Activated T-cell treated with anti-CD3 and anti-CD28 coated beads, Interleukin-2, amount 50 U/mL, for 72 hours (primary cell): ENCODE measurements around the gene PPP4R1. TPM values are rescaled to one million over a fixed set of nuclear protein-coding genes. Genes with fewer than 3 reads are reported as not detected.
"Not testable (repeated sequence)": the region's sequence is repeated elsewhere in the genome, so short reads cannot be mapped to it uniquely, and the experiment has no call there.

ENCODE experiments used
- ATAC-seq, 2 donors: fragments of 150-1000 bp; cut with Tn5 transposase; replicated peaks in 1 of 2; 2 replicates each; pipeline ENCODE4 v1.10.0; 2021; ENCODE audit warnings: moderate library complexity in 2 of 2, mild to moderate bottlenecking in 1 of 2
- DNase-seq, 2 donors: peaks; one replicate each; pipeline ENCODE4 v3.0.0; 2021 to 2022; ENCODE audit warnings: mixed read lengths in 1 of 2
- H3K27ac Mint-ChIP-seq: one replicate; pipeline ENCODE4 v1.8.0; 2022; ENCODE audit warnings: mild to moderate bottlenecking, moderate library complexity, mixed read lengths
- H3K27me3 Mint-ChIP-seq: one replicate; pipeline ENCODE4 v1.8.0; 2022; ENCODE audit warnings: low read depth, mixed read lengths
- H3K36me3 Mint-ChIP-seq, 2 donors: one replicate each; pipeline ENCODE4 v1.8.0; 2022; ENCODE audit warnings: mixed read lengths in 2 of 2, mild to moderate bottlenecking in 1 of 2; ENCODE audit not compliant: insufficient read depth in 2 of 2
- H3K4me1 Mint-ChIP-seq: one replicate; pipeline ENCODE4 v1.8.0; 2022; ENCODE audit warnings: low read depth, mixed read lengths
- H3K4me3 Mint-ChIP-seq, 2 donors: one replicate each; pipeline ENCODE4 v1.8.0; 2022; ENCODE audit warnings: mild to moderate bottlenecking in 2 of 2, mixed read lengths in 2 of 2, moderate library complexity in 2 of 2
- H3K9me3 Mint-ChIP-seq, 2 donors: one replicate each; pipeline ENCODE4 v1.8.0; 2022; ENCODE audit warnings: mixed read lengths in 2 of 2
- total RNA-seq, 2 donors: library from RNA; stranded (reverse); gene quantifications; one replicate each; pipeline ENCODE4 v1.2.3, GENCODE V29; 2022

PPP4R1 gene
- total RNA-seq, 2 donors from 2014 or later = 17.5 to 23.7 TPM

GRCh38 chr18:9619056-9619455 is 4.7 kb upstream of the PPP4R1 start:
- no peaks in the 10 kb centered on the region for H3K36me3 Mint-ChIP-seq
- peaks cover 26% of the 10 kb centered on the region for H3K4me1 Mint-ChIP-seq
- no peak overlapping the region for H3K4me3 Mint-ChIP-seq
- H3K9me3 Mint-ChIP-seq = no peaks in the 10 kb centered on the region
- ATAC-seq (no peak), DNase-seq (no peak)
- H3K27me3 Mint-ChIP-seq = no peaks in the 10 kb centered on the region
- H3K27ac Mint-ChIP-seq = no peak overlapping the region

DNA sequence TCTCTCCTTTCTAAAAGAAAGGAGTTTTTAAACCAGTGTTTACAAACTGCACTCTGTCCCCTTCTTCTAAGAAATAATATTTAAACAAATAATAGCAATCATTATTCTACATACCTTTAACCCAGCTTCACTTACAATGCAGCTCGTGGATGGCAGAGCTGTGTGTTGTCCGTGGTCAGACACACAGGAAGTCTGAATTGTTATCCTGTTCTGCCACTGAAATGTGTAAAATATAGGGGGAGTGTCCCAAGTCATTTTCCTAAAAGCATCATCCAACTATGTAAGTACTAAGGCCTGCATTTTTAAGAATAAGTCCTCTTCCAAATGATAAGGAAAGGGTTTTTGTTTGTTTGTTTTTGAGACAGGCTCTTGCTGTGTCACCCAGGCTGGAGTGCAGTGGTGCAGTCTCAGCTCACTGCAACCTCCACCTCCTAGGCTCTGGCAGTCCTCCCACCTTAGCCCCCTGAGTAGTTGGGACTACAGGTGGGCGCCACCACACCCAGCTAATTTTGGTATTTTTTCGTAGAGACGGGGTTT is 2.7 kb upstream of the PPP4R1 start:
- DNase-seq (no peak), ATAC-seq (no peak)
- Mint-ChIP-seq H3K9me3 (no peaks in the 10 kb centered on the region), H3K4me3 (no peak overlapping the region), H3K36me3 (peaks cover 0 to 2% of the 10 kb centered on the region in 2 donors), H3K4me1 (peaks cover 42% of the 10 kb centered on the region), H3K27ac (no peak overlapping the region), H3K27me3 (no peaks in the 10 kb centered on the region)

DNA sequence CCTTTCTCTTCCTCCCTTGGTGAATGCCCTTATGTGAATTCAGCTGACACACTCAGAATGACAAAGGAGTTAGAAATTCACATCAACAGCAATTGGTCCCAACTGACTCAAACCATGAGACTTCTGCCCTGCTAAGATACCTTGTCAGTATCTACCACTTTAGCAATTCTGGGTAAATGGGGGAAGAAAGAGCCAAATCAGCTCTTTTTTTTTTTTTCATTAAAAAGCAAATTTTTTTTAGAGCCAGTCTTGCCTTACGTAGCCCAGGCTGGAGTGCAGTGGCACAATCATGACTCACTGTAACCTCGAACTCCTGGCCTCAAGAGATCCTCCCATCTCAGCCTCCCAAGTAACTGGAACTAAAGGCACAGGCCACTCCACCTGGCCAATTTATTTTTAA is 1.7 kb upstream of the PPP4R1 start:
- ATAC-seq (no peak), DNase-seq (no peak)
- peaks cover 1 to 4% of the 10 kb centered on the region in 2 donors for H3K36me3 Mint-ChIP-seq
- H3K27ac Mint-ChIP-seq = peak overlapping the region; percentile 45
- H3K4me1 Mint-ChIP-seq = peaks cover 49% of the 10 kb centered on the region
- peak overlapping the region in 1 of 2 donors; percentile 76 for H3K4me3 Mint-ChIP-seq
- H3K9me3 Mint-ChIP-seq = no peaks in the 10 kb centered on the region
- no peaks in the 10 kb centered on the region for H3K27me3 Mint-ChIP-seq

DNA sequence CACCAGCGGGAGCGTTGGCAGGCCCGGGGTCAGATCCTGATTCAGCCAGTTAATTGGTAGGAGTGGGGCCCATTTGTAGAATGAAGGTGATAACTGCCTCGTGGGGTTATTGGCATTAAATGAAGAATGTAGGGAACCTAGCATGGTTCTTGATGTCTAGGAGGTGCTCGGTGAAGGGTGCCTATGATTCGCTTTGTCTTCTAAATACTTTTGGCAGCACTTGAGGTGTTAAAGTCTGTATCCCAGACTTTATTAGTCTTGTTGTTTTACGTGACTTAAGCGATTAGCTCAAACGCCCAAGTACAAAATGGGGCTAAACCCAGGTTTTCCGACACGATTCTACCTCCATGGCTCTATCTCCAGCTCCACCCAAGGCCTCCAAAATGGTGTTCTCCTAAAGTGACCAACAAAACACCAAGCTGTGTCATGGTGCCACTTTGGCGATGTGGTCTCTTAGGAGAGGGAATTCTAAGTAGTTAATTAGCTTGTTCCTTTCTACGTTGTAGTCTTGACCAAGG is 980 bp upstream of the PPP4R1 start:
- DNase-seq (no peak), ATAC-seq (no peak)
- Mint-ChIP-seq H3K36me3 (peaks cover 4% of the 10 kb centered on the region in 2 donors), H3K27ac (peak overlapping the region; percentile 45), H3K4me1 (peaks cover 49% of the 10 kb centered on the region), H3K4me3 (peak overlapping the region; percentile 67 to 76), H3K27me3 (no peaks in the 10 kb centered on the region), H3K9me3 (no peaks in the 10 kb centered on the region)

DNA sequence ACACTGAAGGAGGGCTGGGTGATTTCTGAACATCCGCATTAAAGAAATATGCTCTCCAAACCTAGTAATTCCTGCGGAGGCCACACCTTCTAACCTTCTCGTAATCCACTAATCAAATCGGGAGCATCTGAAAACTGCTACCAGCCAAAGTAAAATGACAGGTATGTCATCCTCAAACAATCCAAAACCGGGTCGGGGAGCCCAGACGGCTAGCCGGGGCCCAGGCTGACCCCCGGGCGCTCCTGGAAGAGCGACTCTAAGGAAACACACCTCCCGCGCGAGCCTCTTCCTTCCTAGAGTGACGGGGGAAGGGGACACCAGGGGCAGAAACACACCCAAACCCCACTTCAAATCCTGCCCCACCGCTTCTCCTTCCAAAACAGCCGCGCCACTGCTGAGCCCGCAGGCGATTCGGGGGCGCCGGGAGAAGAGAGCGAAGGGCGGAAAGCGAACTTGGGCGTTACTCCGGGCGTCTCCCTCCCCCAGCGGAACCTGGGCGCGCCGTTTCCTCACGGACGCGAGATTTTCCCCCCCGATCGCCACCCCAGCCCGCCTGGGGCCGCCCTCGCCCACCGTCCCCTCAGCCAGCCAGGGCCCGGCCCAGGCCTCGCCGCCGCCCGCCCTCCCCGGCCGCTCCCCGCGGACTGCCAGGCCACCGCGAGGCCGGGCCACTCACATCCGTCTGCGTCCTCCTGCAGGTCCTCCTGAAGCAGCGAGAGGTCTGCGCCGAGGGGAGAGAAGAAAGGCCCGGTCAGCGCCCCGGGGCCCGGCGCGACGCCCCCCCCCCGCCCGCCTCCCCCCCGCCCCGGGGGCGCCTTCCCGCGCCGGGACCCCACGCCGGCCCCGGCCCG is 584 bp downstream of the PPP4R1 start:
- Mint-ChIP-seq H3K4me3 (peak overlapping the region; percentile 96 to 97), H3K4me1 (peaks cover 47% of the 10 kb centered on the region), H3K27ac (peak overlapping the region; percentile 95), H3K36me3 (peaks cover 4% of the 10 kb centered on the region in 2 donors), H3K27me3 (no peaks in the 10 kb centered on the region), H3K9me3 (no peaks in the 10 kb centered on the region)
- peak; percentile 53 to 54 for ATAC-seq
- peak; percentile 50 to 61 for DNase-seq

DNA sequence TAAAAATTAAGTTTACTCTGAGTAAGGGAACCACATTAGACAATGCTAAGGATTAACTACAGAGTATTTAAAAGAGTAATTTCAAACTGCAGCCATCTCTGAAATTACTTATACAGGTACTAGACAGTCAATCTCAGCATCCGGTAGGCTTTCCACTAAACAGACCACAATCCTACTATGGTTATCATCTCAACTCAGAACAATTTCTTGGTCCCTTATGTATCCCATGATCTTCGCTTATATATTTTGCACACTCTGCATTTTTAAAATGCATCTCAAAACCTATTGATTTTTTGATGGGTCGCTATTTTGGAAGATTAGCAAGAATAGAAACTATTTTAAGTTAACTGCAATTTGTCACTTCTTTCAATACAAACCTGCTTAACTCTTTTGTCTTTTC is 1.4 kb downstream of the PPP4R1 start:
- peaks cover 55% of the 10 kb centered on the region for H3K4me1 Mint-ChIP-seq
- DNase-seq (no peak), ATAC-seq (peak; percentile 21 to 59)

DNA sequence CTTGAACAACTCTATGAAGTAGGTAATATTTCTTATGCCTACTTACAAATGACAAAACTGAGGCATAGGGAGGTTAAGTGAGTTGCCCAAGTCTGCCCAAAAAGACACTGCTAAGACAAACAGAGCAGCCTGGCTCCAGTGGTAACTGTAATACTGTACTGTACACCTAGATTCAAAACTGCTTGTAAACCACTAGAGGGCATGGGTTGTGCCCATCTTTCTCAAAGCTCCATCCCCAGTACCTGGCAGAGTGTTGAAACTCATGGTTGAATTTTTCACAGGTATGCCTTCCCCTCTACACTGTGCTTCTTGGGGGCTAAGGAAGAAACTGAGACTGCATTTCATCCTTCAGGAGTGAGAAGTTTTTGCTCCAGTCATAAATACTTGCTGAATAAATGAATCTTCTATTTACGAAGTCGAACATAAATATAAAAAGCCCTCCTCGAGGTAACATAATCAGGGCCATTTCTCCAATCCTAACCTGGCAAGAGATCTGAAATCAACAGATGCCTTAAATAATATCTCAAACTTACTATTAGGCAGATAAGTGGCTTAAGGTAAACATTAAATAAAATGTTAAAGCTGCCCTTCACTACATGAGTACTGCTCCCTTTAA is 2.0 kb downstream of the PPP4R1 start:
- ATAC-seq (peak; percentile 44 to 52), DNase-seq (peak in 1 of 2 donors; percentile 21)
- H3K27ac Mint-ChIP-seq = no peak overlapping the region
- peaks cover 4% of the 10 kb centered on the region in 2 donors for H3K36me3 Mint-ChIP-seq
- H3K27me3 Mint-ChIP-seq = no peaks in the 10 kb centered on the region
- peak overlapping the region in 1 of 2 donors; percentile 97 for H3K4me3 Mint-ChIP-seq
- H3K4me1 Mint-ChIP-seq = peaks cover 58% of the 10 kb centered on the region
- no peaks in the 10 kb centered on the region for H3K9me3 Mint-ChIP-seq

More for the DNA sequence above, 1.4 kb downstream of the PPP4R1 start:
- Mint-ChIP-seq H3K36me3 (peaks cover 4% of the 10 kb centered on the region in 2 donors), H3K27ac (peak overlapping the region; percentile 95), H3K4me3 (peak overlapping the region; percentile 96 to 97), H3K9me3 (no peaks in the 10 kb centered on the region), H3K27me3 (no peaks in the 10 kb centered on the region)

DNA sequence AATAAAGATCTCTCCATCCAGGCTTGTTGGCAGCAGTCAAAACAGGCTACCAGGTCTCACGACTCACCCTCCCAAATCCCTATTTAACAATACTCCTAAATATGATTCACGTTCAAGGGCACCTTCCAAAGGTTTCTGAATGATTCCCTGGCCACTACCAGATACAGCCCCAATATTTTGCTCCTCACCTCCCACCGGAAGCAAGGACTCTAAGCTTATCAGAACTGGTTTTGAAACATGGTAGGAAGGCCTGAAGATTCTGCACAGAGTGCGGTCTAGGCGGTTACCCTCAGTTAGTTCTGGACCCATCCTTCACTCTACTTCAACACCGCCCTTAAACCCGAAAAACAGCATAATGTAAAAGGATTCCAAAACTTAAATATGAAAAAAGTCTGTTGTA is 5.2 kb downstream of the PPP4R1 start:
- H3K4me3 Mint-ChIP-seq = no peak overlapping the region
- DNase-seq = no peak
- no peaks in the 10 kb centered on the region for H3K27me3 Mint-ChIP-seq
- no peaks in the 10 kb centered on the region for H3K9me3 Mint-ChIP-seq
- peaks cover 4% of the 10 kb centered on the region in 2 donors for H3K36me3 Mint-ChIP-seq
- ATAC-seq = no peak
- H3K27ac Mint-ChIP-seq = no peak overlapping the region
- peaks cover 40% of the 10 kb centered on the region for H3K4me1 Mint-ChIP-seq

- Mint-ChIP-seq H3K27me3 (no peaks in the 10 kb centered on the region), H3K27ac (no peak overlapping the region), H3K4me3 (no peak overlapping the region), H3K36me3 (peaks cover 4% of the 10 kb centered on the region in 2 donors), H3K9me3 (no peaks in the 10 kb centered on the region), H3K4me1 (peaks cover 40% of the 10 kb centered on the region)
- ATAC-seq (no peak), DNase-seq (no peak)
These were observed 5.6 kb downstream of the PPP4R1 start for GRCh38 chr18:9608728-9609127.

- H3K4me1 Mint-ChIP-seq = peaks cover 36% of the 10 kb centered on the region
- no peak overlapping the region for H3K27ac Mint-ChIP-seq
- no peak overlapping the region for H3K4me3 Mint-ChIP-seq
- no peaks in the 10 kb centered on the region for H3K9me3 Mint-ChIP-seq
- peak; percentile 54 to 59 for ATAC-seq
- H3K27me3 Mint-ChIP-seq = no peaks in the 10 kb centered on the region
- H3K36me3 Mint-ChIP-seq = peaks cover 2 to 4% of the 10 kb centered on the region in 2 donors
- no peak for DNase-seq
These were observed 6.1 kb downstream of the PPP4R1 start for GRCh38 chr18:9608298-9608697.

GRCh38 chr18:9607111-9607510 is 7.2 kb downstream of the PPP4R1 start:
- not testable (repeated sequence) for DNase-seq, H3K36me3 Mint-ChIP-seq, ATAC-seq, H3K27me3 Mint-ChIP-seq, H3K27ac Mint-ChIP-seq, H3K4me3 Mint-ChIP-seq, H3K9me3 Mint-ChIP-seq
- H3K4me1 Mint-ChIP-seq = peaks cover 24% of the 10 kb centered on the region

GRCh38 chr18:9606039-9606438 is 8.3 kb downstream of the PPP4R1 start:
- Mint-ChIP-seq H3K4me3 (no peak overlapping the region), H3K36me3 (peaks cover 0 to 6% of the 10 kb centered on the region in 2 donors), H3K9me3 (no peaks in the 10 kb centered on the region), H3K27ac (no peak overlapping the region), H3K4me1 (peaks cover 17% of the 10 kb centered on the region), H3K27me3 (no peaks in the 10 kb centered on the region)
- ATAC-seq (no peak), DNase-seq (no peak)

GRCh38 chr18:9604348-9604747 is 10.0 kb downstream of the PPP4R1 start:
- peaks cover 0 to 12% of the 10 kb centered on the region in 2 donors for H3K36me3 Mint-ChIP-seq
- no peak overlapping the region for H3K27ac Mint-ChIP-seq
- H3K4me3 Mint-ChIP-seq = no peak overlapping the region
- H3K4me1 Mint-ChIP-seq = peaks cover 16% of the 10 kb centered on the region
- peaks cover 0 to under 1% of the 10 kb centered on the region in 2 donors for H3K9me3 Mint-ChIP-seq
- no peak for DNase-seq
- no peak for ATAC-seq
- no peaks in the 10 kb centered on the region for H3K27me3 Mint-ChIP-seq
